ENCODE measurements around the gene PIBF1. TPM values are rescaled to one million over a fixed set of nuclear protein-coding genes. Genes with fewer than 3 reads are reported as not detected.
A peak's percentile ranks its signal among the peaks of the same experiment; 100 is the strongest.

The PIBF1 gene
- total and polyA plus RNA-seq, 7 donors, result 6.5 to 24.0 (median 17.7) TPM

GRCh38 chr13:72820156-72820897, 38.4 kb downstream of the PIBF1 start:
- H3K9me3 ChIP-seq, result no peaks in the 10 kb centered on the region
- peaks cover 0 to 19% (median 9%) of the 10 kb centered on the region in 4 donors for H3K4me1 ChIP-seq
- H3K4me3 ChIP-seq, result peak overlapping the region in 1 of 4 donors; percentile 15
- peak overlapping the region in 2 of 4 donors; percentile 39 to 51 for H3K27ac ChIP-seq
- H3K27me3 ChIP-seq, result no peaks in the 10 kb centered on the region
- WGBS, 2 donors, result 85 to 94% methylated on average over 8 of the region's 8 CpGs
- DNase-seq, result no peak
- peaks cover 0 to 18% (median 0%) of the 10 kb centered on the region in 4 donors for H3K36me3 ChIP-seq
- TF ChIP-seq POLR2A (IDR thresholded peaks at IDR 0.05) (no peak), EP300 (IDR thresholded peaks at IDR 0.05) (no peak), POLR2AphosphoS5 (IDR thresholded peaks at IDR 0.05) (no peak), CTCF (IDR thresholded peaks at IDR 0.05) (no peak)
- intact Hi-C loops (cut with DNase I), result no loop called here

GRCh38 chr13:72820898-72821279, 39.0 kb downstream of the PIBF1 start:
- H3K9me3 ChIP-seq, result no peaks in the 10 kb centered on the region
- no peak overlapping the region for H3K27ac ChIP-seq
- peaks cover 0 to 18% (median 0%) of the 10 kb centered on the region in 4 donors for H3K36me3 ChIP-seq
- no peaks in the 10 kb centered on the region for H3K27me3 ChIP-seq
- peaks cover 0 to 19% (median 9%) of the 10 kb centered on the region in 4 donors for H3K4me1 ChIP-seq
- TF ChIP-seq POLR2AphosphoS5 (IDR thresholded peaks at IDR 0.05), result no peak
- no peak for TF ChIP-seq POLR2A (IDR thresholded peaks at IDR 0.05)
- no peak for TF ChIP-seq CTCF (IDR thresholded peaks at IDR 0.05)
- no peak for TF ChIP-seq EP300 (IDR thresholded peaks at IDR 0.05)
- intact Hi-C loops (cut with DNase I), result no loop called here
- no peak for DNase-seq
- 28 to 58% methylated on average over 1 of the region's 1 CpG for WGBS, 2 donors
- no peak overlapping the region for H3K4me3 ChIP-seq

GRCh38 chr13:72823081-72823480, 41.1 kb downstream of the PIBF1 start:
- Histone ChIP-seq H3K27ac (no peak overlapping the region), H3K27me3 (no peaks in the 10 kb centered on the region), H3K36me3 (peaks cover 0 to 28% (median 3%) of the 10 kb centered on the region in 4 donors), H3K4me1 (peaks cover 0 to 19% (median 9%) of the 10 kb centered on the region in 4 donors), H3K9me3 (no peaks in the 10 kb centered on the region), H3K4me3 (no peak overlapping the region)
- no peak for TF ChIP-seq CTCF (IDR thresholded peaks at IDR 0.05)
- WGBS, 2 donors, result 36 to 76% methylated on average over 2 of the region's 2 CpGs
- DNase-seq, result no peak
- intact Hi-C loops (cut with DNase I), result no loop called here

GRCh38 chr13:72823724-72824123, 41.8 kb downstream of the PIBF1 start:
- H3K4me3 ChIP-seq, result no peak overlapping the region
- H3K9me3 ChIP-seq, result no peaks in the 10 kb centered on the region
- H3K27me3 ChIP-seq, result no peaks in the 10 kb centered on the region
- 90 to 91% methylated on average over 3 of the region's 3 CpGs for WGBS, 2 donors
- intact Hi-C loops (cut with DNase I), result no loop called here
- no peak for DNase-seq
- H3K4me1 ChIP-seq, result peaks cover 0 to 19% (median 9%) of the 10 kb centered on the region in 4 donors
- TF ChIP-seq EP300 (IDR thresholded peaks at IDR 0.05) (no peak), POLR2AphosphoS5 (IDR thresholded peaks at IDR 0.05) (no peak), CTCF (IDR thresholded peaks at IDR 0.05) (no peak), POLR2A (IDR thresholded peaks at IDR 0.05) (no peak)
- peaks cover 0 to 29% (median 3%) of the 10 kb centered on the region in 4 donors for H3K36me3 ChIP-seq
- no peak overlapping the region for H3K27ac ChIP-seq
